GM18520 (cell line): ENCODE measurements around the gene ABI3.
"Not testable (repeated sequence)": the region's sequence is repeated elsewhere in the genome, so short reads cannot be mapped to it uniquely, and the experiment has no call there.

ENCODE experiments used
- ATAC-seq: cut with Tn5 transposase; IDR thresholded peaks from one replicate; pipeline ENCODE4 v1.9.1; 2021; ENCODE audit not compliant: unreplicated experiment

Gene ABI3, protein sequence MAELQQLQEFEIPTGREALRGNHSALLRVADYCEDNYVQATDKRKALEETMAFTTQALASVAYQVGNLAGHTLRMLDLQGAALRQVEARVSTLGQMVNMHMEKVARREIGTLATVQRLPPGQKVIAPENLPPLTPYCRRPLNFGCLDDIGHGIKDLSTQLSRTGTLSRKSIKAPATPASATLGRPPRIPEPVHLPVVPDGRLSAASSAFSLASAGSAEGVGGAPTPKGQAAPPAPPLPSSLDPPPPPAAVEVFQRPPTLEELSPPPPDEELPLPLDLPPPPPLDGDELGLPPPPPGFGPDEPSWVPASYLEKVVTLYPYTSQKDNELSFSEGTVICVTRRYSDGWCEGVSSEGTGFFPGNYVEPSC

DNA sequence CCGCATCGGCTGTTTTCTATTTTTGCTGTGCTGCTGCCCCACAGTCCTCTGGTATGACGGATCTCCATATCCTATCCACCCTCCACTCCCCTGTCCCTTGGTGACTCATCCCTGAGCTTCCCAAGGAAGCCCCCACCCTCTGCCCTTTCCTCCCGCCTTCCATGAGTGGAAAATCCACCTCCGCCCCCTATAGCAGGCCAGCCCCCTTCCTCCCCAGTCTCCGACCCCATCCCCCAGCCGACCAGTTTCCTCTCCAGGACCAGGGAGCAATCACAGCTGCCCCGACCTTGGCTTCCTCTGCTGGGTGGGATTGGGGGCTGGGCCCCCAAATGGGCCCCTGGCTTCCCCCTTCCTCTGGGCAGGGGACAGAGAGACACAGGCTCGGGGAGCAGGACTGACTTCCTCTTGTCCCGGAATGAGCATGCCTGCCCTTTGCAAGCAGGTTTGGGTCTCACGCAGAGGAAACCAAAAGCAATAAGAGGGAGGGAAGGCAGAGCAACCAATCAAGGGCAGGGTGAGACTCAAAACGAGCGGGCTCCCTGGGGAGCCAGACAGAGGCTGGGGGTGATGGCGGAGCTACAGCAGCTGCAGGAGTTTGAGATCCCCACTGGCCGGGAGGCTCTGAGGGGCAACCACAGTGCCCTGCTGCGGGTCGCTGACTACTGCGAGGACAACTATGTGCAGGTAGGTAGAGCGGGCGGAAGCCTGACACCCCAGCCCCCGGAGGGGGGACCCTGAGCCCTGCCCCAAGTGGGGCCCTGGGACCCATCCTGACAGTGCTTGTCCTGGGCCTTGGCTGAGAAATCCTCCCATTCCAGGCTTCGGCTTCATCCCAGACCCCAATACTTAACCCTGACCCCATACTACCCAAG, at the start of gene ABI3, which contains the start of gene GNGT2:
TSS of gene ABI3 (plus strand) at position 550 of the 872 bp plus-strand sequence. CDS start at position 568, 18 bp downstream.
TSS of gene GNGT2 (minus strand) at position 417 of the 872 bp plus-strand sequence. CDS start 3,152 bp downstream, outside the sequence.
- peak; percentile 78 for ATAC-seq

- ATAC-seq, result no peak
Observed at GRCh38 chr17:49162866-49163265, 47.6 kb upstream of the ABI3 start.

GRCh38 chr17:49165143-49165542, 45.4 kb upstream of the ABI3 start:
- no peak for ATAC-seq

- ATAC-seq, result no peak
Observed at GRCh38 chr17:49168706-49169105, 41.8 kb upstream of the ABI3 start.

- no peak for ATAC-seq
Observed at GRCh38 chr17:49170216-49170615, 40.3 kb upstream of the ABI3 start.

DNA sequence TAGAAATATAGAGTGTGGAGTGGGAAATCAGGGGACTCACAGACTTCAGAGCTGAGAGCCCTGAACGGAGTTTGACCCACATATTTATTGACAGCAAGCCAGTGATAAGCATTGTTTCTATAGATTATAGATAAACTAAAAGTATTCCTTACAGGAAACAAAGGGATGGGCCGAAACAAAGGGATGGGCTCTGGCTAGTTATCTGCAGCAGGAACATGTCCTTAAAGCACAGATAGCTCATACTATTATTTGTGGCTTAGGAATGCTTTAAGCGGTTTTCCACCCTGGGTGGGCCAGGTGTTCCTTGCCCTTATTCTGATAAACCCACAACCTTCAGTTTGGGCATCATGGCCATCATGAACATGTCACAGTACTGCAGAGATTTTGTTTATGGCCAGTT, 39.8 kb upstream of the ABI3 start:
- not testable (repeated sequence) for ATAC-seq

DNA sequence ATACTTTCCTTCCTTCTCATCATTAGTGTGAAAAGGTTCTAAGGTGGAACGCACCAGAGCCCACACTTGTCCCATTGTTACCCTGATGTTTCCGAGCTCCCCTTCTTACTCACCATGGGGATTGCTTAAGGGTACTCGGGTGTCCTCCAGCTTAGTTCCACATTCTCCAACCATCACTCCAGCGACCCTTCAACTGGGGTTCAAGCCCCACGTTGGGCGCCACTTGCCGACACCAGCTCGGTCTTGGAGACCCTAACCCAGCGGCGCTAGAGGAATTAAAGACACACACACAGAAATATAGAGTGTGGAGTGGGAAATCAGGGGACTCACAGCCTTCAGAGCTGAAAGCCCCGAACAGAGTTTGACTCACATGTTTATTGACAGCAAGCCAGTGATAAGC, 34.5 kb upstream of the ABI3 start:
- ATAC-seq, result not testable (repeated sequence)

- ATAC-seq, result no peak
Observed at GRCh38 chr17:49180303-49180702, 30.2 kb upstream of the ABI3 start.

DNA sequence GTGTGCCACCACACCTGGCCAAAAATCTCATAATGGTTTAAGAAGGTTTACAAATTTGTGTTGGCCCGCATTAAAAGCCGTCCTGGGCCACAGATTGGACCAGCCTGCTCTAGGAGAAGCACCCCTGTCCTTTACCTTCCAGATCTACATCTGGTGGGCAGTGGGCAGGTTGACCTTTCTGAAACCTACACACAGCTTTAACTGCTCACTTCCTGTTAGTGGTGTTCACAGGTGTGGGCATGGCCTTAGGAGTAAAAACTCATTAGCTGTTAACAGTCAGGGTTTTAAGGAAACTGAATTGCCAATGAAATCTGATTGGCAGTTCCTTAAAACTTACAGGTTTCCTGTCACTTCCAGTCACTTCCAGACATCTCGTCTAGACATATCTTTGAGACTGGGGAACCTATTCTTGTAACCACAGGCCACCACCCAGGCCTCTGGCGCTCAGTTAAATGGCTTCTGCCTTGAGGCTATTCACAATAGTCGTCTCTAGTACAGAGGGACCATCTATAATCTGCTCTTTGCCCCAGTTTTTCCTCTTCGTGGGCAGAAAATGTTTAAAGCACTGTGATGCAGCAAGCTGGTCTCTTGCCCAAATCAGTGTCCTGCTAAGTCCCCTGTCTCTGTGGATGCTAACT, 29.4 kb upstream of the ABI3 start:
- no peak for ATAC-seq

GRCh38 chr17:49183341-49183740, 27.2 kb upstream of the ABI3 start:
- ATAC-seq, result no peak

DNA sequence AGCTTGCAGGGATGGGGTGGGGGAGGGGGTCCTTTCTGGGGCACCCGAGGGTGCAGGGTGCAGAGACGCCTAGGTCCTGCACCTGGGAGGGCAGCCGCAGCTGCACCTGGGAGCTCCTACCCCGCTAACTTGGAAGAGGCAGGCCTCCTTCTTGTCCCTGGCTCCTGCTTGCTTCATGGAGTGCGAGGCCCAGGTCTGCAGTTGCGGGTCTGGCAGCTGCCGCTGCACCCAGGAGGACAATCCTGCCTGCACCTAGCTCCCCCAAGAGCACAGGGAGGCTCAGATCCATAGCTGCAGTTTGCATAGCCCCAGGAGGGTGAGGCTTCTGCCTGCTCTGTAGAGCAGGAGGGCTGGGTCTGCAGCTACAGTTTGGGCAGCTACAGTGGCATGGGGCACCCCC, 26.7 kb upstream of the ABI3 start:
- no peak for ATAC-seq

DNA sequence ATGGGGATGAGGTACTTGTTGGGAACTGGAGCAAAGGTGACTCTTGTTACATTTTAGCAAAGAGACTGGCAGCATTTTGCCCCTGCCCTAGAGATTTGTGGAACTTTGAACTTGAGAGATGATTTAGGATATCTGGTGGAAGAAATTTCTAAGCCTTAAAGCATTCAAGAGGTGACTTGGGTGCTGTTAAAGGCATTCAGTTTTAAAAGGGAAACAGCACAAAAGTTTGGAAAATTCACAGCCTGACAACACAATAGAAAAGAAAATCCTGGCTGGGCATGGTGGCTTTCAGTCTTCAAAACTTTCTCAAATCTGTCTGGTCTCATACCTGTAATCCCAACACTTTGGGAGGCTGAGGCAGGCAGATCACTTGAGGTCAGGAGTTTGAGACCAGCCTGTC, 26.0 kb upstream of the ABI3 start:
- not testable (repeated sequence) for ATAC-seq

- not testable (repeated sequence) for ATAC-seq
Observed at GRCh38 chr17:49185381-49185780, 25.1 kb upstream of the ABI3 start.

DNA sequence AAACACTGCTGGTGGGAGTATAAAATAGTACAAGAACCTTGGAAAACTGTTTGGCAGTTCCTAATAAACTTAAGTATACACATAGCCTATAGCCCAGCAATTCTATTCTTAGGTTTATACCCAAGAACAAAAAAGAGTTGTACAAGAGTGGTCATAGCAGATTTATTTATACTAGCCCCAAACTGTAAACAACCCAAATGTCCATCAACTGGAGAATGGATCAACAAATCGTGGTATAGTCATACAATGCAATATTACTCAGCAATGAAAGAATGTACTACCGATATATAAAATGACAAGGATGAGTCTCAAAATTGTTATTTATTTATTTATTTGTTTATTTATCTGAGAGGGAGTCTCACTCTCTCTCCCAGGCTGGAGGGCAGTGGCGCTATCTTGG, 23.2 kb upstream of the ABI3 start:
- no peak for ATAC-seq

- no peak for ATAC-seq
Observed at GRCh38 chr17:49190932-49191331, 19.6 kb upstream of the ABI3 start.

- ATAC-seq, result no peak
Observed at GRCh38 chr17:49191409-49191916, 19.0 kb upstream of the ABI3 start.

DNA sequence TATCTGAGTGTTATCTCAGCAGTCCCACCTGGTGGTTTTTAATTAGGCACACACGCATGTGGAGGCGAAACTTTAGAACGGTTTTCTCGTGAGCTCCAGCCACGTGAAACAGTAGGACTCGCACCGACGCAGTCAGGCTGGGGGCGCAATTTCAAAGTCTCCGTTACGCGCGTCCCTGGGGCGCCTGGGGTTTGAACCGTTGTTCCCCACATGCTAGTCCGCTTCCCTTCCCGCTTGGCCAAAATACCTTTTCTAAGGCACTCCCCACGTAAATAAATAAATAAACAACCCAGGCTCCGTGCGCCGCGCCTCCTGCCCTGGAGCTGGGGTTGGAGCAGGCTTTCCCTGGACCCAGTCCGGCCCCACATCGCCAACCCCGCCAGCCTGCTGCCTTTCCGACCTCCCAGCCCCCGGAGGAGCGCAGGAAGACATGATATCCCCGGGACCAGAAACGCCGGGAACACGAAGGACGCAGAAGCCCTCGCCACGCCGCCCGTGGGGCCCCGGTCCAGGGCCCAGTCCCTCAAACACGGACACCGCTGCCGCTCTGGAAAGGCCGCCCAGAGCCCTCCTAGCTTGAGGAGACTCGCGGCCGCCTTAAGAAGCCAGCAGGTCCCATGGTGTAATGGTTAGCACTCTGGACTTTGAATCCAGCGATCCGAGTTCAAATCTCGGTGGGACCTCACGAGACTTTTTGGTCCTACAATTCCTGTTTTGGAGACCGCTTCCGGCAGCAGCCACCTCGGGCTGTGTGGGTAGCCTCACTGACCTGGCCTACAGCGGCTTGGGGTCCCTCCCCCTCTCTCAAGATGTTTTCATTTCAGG, 18.4 kb upstream of the ABI3 start:
- ATAC-seq, result peak; percentile 26

DNA sequence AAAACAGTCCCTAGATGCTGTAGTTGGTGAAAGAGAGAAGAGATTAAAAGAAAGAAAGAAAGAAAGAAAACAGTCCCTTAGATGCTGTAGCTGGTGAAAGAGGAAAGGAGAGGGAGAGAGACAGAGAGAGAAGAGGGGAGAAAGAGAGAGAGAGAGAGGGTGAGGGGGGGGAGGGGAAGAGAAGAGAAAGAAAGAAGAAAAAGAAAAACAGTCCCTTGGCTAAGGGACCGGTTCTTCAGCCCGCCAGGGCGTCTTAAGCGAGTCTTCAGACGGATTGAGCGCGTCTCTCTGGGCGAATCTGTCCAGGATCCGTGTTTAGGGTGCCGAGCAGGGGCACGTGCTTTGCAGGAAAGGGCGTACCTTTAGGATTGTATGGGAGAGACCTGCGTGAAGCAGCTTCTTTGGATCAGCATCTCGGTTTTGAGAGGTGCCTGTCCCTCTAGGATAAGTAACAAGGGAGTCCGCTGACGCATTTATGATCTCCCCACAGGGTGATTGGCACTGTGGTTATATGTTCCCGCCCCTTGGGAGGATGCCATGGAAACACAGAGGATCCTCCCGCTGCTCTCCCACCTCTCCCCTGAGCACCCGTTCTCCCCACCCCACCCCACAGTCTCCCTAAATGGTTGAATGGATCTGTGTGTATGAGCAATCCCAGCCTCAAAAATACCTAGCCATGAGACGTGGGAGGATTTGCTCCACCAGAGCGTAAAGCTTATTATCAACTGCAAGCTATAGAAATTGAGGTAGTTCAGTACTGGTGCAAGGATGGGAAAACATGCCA, 16.8 kb upstream of the ABI3 start:
- ATAC-seq, result no peak

DNA sequence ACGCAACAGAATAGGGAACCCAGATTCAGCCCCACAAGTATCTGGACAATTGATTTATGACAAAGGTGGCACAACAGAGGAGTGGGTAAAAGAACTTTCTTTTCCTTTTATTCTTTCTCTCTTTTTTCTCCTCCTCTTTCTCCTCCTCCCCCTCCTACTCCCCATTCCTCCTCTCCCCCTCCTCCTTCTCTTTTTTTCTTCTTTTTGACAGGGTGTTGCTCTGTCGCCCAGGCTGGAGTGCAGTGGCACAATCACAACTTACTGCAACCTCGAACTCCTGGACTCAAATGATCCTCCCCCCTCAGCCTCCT, 16.3 kb upstream of the ABI3 start:
- ATAC-seq, result no peak

DNA sequence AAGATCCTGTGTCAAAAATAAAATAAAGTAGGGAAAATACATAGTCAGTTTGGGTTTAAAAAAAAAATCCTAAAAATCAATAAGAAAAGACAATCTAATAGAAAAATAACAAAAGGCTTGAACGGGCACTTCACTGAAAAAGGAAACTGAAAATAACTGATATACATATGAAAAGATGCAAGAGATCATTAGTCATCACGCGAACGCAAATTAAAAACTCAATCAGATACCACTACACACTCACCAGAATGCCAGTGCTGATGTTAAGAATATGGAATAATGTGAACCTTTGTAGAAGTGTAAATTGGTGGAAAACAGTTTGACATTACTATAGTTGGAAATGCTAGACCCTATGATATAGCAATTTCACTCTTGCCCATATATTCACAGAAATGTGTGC, 14.8 kb upstream of the ABI3 start:
- ATAC-seq, result no peak
